Esophagus squamous epithelium (tissue), 4 donors: ENCODE results near the gene ADAM20.

Experiments
- CTCF ChIP-seq, 6 experiments: fragments of 450-650 bp in 4 of 6; fragments of 200-600 bp in 2 of 6; sonication (generic) in 2 of 6; IDR thresholded peaks; one replicate each; pipeline ENCODE4 v1.5.1; 2016 to 2019; ENCODE audit warnings: antibody characterized with exemption in 6 of 6, mild to moderate bottlenecking in 4 of 6, moderate library complexity in 4 of 6
- POLR2A ChIP-seq, 4 donors: fragments of 450-650 bp; IDR thresholded peaks; one replicate each; pipeline ENCODE4 v1.6.1; 2017; ENCODE audit warnings: antibody characterized with exemption in 4 of 4, mild to moderate bottlenecking in 4 of 4, moderate library complexity in 3 of 4

GRCh38 chr14:70527501-70528105 is 7.2 kb downstream of the ADAM20 start:
- TF ChIP-seq CTCF (IDR thresholded peaks at IDR 0.05) (no peak), POLR2A (IDR thresholded peaks at IDR 0.05) (no peak)
